Right kidney (tissue), 1 donor: ENCODE measurements around the gene ZFYVE1.
"Not testable (repeated sequence)": the region's sequence is repeated elsewhere in the genome, so short reads cannot be mapped to it uniquely, and the experiment has no call there.

Source experiments
- DNase-seq: peaks from one replicate; pipeline ENCODE4 v3.0.0-alpha.2; 2016

ZFYVE1 gene

DNA sequence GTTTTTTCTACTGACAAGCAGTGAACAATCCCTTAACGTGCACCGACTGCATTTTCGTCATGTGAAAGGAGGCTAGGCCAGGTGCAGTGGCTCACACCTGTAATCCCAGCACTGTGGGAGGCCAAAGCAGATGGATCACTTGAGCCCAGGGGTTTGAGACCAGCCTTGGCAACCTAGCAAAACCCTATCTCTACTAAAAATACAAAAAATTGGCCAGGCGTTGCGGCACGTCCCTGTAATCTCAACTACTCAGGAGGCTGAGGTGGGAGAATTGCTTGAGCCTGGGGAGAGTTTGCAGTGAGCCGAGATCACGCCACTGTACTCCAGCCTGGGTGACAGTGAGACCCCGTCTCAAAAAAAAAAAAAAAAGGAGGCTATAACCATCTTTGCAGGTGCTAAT lies 22.3 kb downstream of the ZFYVE1 start:
- DNase-seq, result not testable (repeated sequence)

DNA sequence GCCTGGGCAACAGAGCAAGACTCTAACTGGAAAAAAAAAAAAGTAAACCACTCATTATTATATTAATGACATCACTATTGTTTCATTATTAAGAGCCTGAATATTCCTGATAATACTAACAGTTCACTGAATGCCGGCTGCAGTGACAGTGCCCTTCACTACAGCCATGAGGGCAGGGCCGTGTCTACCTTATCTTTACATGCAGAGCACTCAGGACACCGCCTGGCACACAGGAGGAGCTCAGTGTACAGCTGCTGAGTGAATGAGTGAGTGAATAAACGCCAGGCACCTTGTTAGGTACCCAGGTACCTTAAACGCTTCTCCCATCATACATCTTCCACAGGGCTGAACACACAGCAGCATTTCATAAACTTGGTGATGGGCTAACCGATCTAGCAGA lies 23.2 kb downstream of the ZFYVE1 start:
- no peak for DNase-seq

DNA sequence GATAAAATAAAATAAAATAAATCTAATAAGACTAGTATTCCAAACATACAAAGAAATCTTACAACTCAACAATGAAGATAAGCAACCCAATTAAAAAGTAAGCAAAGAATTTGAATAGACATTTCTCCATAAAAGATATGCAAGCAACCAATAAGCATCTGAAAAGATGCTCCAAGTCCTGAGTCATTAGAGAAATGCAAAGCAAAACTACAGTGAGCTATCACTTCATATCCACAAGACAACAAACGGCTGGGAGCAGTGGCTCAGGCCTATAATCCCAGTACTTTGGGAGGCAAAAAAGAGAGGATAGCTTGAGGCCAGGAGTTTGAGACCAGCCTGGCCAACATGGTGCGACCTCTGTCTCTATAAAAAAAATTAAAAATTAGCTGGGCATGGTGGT lies 26.8 kb downstream of the ZFYVE1 start:
- no peak for DNase-seq

DNA sequence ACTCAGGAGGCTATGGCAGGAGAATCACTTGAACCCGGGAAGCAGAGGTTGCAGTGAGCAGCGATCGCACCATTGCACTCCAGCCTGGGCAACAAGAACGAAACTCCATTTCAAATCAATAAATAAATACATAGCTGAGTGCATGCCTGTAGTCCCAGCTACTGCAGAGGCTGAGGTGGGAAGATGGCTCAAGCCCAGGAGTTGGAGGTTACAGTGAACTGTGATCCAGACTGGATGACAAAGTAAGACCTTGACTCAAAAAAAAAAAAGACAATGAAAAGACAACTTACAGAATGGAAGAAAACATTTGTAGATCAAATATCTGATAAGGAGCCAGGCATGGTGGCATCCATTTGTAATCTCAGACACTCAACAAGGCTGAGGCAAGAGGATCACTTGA lies 27.6 kb downstream of the ZFYVE1 start:
- DNase-seq, result no peak

- DNase-seq, result no peak
Measured at GRCh38 chr14:72998252-72998903, 28.5 kb downstream of the ZFYVE1 start.

- DNase-seq, result no peak
Measured at GRCh38 chr14:72996916-72997315, 30.0 kb downstream of the ZFYVE1 start.

GRCh38 chr14:72990171-72990570 lies 36.7 kb downstream of the ZFYVE1 start:
- DNase-seq, result no peak

GRCh38 chr14:72986857-72987256 lies 40.0 kb downstream of the ZFYVE1 start:
- DNase-seq, result no peak

GRCh38 chr14:72986214-72986613 lies 40.7 kb downstream of the ZFYVE1 start:
- DNase-seq, result no peak

DNA sequence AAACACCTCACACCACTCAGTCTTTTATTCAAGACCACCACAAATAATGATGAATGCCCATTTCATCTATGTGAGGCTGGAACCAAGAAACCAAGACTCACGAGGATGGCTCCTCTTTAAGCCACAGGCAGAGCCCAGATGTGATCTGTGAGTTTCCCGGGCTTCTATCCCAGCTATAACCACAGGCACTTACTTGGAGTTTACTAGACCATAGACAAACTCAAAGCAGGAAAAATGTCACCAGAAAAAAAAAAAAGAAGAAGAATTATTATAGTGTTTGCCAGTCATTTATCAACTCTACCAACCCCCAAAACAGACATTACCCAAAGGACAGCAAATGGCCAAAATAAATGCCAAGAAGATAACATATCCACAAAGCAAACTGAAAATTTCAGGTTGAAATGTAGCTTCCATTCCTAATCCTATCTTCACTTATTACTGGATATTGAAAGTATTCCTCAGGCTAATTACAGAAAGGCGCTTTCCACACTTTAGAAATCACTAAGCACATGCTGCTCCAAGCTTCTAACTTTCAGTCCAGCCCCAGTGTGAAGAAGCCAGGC lies 44.7 kb downstream of the ZFYVE1 start:
- DNase-seq, result no peak

DNA sequence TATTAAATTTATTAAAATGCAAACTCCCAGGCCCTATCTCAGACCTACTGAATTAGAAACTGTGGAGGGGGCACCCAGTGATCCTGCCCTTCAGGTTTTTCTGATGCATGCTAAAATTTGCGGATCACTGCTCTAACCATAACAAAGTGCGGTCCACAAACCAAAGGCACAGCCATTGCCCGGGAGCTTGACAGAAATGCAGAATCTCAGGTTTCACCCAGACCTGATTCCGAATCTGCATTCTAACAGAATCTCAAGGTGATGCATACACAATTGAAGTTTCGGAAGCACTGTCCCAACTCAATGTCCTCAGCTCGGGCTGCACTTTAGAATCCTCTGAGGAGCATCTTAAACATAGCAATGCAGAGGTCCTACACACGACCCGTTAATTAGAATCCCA lies 46.0 kb downstream of the ZFYVE1 start:
- no peak for DNase-seq

GRCh38 chr14:72978856-72979255 lies 48.0 kb downstream of the ZFYVE1 start:
- no peak for DNase-seq

GRCh38 chr14:72975770-72976169 lies 51.1 kb downstream of the ZFYVE1 start:
- DNase-seq, result no peak

- DNase-seq, result no peak
Measured at GRCh38 chr14:72974661-72975060, 52.2 kb downstream of the ZFYVE1 start.

DNA sequence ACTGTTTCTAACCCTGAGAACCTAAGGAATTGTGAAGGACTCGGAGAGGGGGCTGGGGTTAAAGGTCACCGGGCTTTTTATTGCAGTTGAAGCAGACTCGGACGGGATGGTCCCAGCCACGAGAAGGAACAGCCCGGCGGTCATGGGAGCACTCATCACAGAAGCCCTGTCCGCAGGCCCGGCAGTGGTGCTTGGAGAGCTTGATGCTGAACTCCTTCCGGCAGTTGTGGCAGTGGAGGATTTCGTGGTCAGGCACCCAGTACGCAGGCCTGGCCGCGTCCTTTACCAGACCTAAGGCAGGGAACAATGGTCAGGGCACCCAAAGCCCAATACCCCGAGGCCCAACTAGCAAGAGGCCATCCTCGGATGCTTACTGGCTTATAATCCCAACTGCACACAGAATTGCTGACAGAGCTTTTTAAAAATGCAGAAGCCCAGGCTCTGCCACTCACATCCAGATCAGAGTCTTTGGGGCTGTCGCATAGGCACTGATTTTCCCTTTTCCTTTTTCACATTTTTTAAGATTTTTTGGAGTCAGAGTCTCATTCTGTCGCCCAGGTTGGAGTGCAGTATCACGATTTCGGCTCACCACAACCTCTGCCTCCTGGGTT lies 56.0 kb downstream of the ZFYVE1 start:
- no peak for DNase-seq

DNA sequence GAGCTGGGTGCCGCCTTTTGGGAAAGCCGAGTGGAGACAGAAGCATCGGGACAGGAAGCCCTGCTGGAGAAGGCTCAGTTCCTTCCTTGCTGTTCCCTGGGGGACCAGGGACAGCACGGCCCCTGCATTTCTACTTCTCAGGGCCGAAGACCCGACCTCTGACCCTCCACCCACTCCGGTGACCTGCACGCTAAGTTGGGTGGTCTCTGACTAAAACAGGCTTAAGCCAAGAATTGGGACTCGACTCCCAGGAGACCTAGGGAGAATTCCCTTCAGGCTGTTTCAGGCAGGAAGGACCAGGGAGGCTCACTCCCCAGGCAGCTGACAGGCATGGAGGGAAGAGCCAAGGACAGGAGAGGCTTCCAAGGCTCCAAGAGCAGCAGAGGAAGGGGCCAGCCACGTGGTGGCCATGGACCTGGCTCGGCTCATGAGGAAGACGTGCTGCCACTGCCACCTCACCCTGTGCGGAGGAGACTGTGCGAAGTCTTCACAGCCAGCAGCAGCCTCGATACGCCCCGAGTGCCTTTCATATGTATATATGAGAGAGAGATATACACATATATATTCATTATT lies 56.8 kb downstream of the ZFYVE1 start:
- DNase-seq, result no peak

DNA sequence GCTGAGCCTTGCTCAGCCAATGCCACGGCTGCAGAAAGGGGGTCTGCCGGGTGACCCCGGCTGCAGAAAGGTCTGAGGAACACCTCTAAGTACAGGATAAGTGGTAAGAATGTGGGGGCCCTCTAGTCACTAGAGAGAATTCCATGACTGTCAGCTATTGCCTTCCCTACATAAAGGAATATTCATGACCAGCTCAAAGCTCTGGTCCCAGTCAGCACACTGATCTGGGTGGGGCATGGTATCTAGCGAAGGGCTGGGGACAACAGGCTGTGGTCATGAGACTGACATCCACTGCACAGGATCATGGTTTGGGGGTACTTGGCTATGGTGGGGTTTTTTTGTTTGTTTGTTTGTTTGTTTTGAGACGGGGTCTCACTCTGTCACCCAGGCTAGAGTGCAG lies 58.6 kb downstream of the ZFYVE1 start:
- DNase-seq, result no peak

GRCh38 chr14:72966038-72966437 lies 60.9 kb downstream of the ZFYVE1 start:
- no peak for DNase-seq

GRCh38 chr14:72965249-72965648 lies 61.7 kb downstream of the ZFYVE1 start:
- no peak for DNase-seq

GRCh38 chr14:72962829-72963312 lies 64.0 kb downstream of the ZFYVE1 start:
- DNase-seq, result no peak

- not testable (repeated sequence) for DNase-seq
Measured at GRCh38 chr14:72962336-72962754, 64.6 kb downstream of the ZFYVE1 start.

GRCh38 chr14:72961579-72962335 lies 65.1 kb downstream of the ZFYVE1 start:
- no peak for DNase-seq

DNA sequence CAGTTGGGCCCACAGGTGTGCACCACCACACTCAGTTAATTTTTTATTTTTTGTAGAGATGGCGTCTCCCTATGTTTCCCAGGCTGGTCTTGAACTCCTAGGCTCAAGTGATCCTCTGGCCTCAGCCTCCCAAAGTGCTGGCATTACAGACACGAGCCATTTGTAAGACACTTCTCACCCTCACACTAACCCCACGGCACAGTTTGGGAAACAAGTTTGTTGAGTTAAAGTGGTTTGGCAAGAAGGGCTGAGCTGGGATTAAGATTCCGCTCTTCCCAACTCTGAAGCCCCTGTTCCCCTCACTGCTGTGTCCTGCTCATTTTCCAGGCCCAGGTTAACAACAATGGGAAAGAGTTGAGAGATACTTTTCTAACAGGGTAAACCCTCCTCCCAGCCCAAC lies 65.9 kb downstream of the ZFYVE1 start:
- not testable (repeated sequence) for DNase-seq
